ENCODE data around the gene MADD. TPM values are rescaled to one million over a fixed set of nuclear protein-coding genes. Genes with fewer than 3 reads are reported as not detected.

The MADD gene
- total and polyA plus RNA-seq, 2 donors (not counting 1 experiment from before 2014, with no cell fraction given), result 7.0 to 15.4 TPM

GRCh38 chr11:47270331-47271271 is 668 bp downstream of the MADD start:
- peaks cover 25% of the 10 kb centered on the region for H3K79me2 ChIP-seq (ENCODE audit: control insufficient read depth, insufficient read depth, low read length)
- H3K27me3 ChIP-seq (ENCODE audit: control insufficient read depth, insufficient read depth, low read length), result no peaks in the 10 kb centered on the region
- H3K4me3 ChIP-seq (replicated peaks in 1 of 4; ENCODE audit: control extremely low read depth in 1 of 4, insufficient read depth in 1 of 4, low read depth in 3 of 4, low read length in 4 of 4), result peak overlapping the region; percentile 43 to 76 (median 66)
- H3K4me2 ChIP-seq (ENCODE audit: extremely low read depth, insufficient read depth, low read length), result peak overlapping the region; percentile 82
- H3K4me1 ChIP-seq (ENCODE audit: control insufficient read depth, extremely low read depth, insufficient read depth, low read length), result peaks cover 13% of the 10 kb centered on the region
- H3K9ac ChIP-seq (ENCODE audit: insufficient read depth, low read length), result peak overlapping the region; percentile 88
- peak; percentile 58 to 64 for DNase-seq (ENCODE audit: low read depth in 2 of 2)
- peaks cover 4% of the 10 kb centered on the region for H3K36me3 ChIP-seq (ENCODE audit: control insufficient read depth, insufficient read depth, low read length)
- no peaks in the 10 kb centered on the region for H4K20me1 ChIP-seq (ENCODE audit: control insufficient read depth, extremely low read depth, insufficient read depth, low read length)
- H2AFZ ChIP-seq (ENCODE audit: low read length), result no peak overlapping the region
- H3K27ac ChIP-seq (ENCODE audit: insufficient read depth, low read length), result peak overlapping the region; percentile 35
- no peaks in the 10 kb centered on the region for H3K9me3 ChIP-seq (ENCODE audit: control insufficient read depth, insufficient read depth, low read depth, low read length)
- TF ChIP-seq EZH2 (IDR thresholded peaks at IDR 0.05; ENCODE audit: low read length, missing control alignments) (no peak), CTCF (conservative IDR thresholded peaks at IDR 0.05 in 1 of 2, IDR thresholded peaks at IDR 0.05 in 1 of 2; ENCODE audit: low read depth in 1 of 2, low read length in 2 of 2) (no peak)

GRCh38 chr11:47271328-47271727 is 1.4 kb downstream of the MADD start:
- no peak for DNase-seq (ENCODE audit: low read depth in 2 of 2)
- peaks cover 25% of the 10 kb centered on the region for H3K79me2 ChIP-seq (ENCODE audit: control insufficient read depth, insufficient read depth, low read length)
- H3K4me2 ChIP-seq (ENCODE audit: extremely low read depth, insufficient read depth, low read length), result peak overlapping the region; percentile 82
- peak overlapping the region in 3 of 4 experiments; percentile 12 to 76 (median 70) for H3K4me3 ChIP-seq (replicated peaks in 1 of 4; ENCODE audit: control extremely low read depth in 1 of 4, insufficient read depth in 1 of 4, low read depth in 3 of 4, low read length in 4 of 4)
- H3K4me1 ChIP-seq (ENCODE audit: control insufficient read depth, extremely low read depth, insufficient read depth, low read length), result peaks cover 12% of the 10 kb centered on the region
- no peaks in the 10 kb centered on the region for H4K20me1 ChIP-seq (ENCODE audit: control insufficient read depth, extremely low read depth, insufficient read depth, low read length)
- no peak overlapping the region for H2AFZ ChIP-seq (ENCODE audit: low read length)
- no peak overlapping the region for H3K9ac ChIP-seq (ENCODE audit: insufficient read depth, low read length)
- TF ChIP-seq EZH2 (IDR thresholded peaks at IDR 0.05; ENCODE audit: low read length, missing control alignments) (no peak), CTCF (conservative IDR thresholded peaks at IDR 0.05 in 1 of 2, IDR thresholded peaks at IDR 0.05 in 1 of 2; ENCODE audit: low read depth in 1 of 2, low read length in 2 of 2) (no peak)
- H3K9me3 ChIP-seq (ENCODE audit: control insufficient read depth, insufficient read depth, low read depth, low read length), result no peaks in the 10 kb centered on the region
- H3K36me3 ChIP-seq (ENCODE audit: control insufficient read depth, insufficient read depth, low read length), result peaks cover 10% of the 10 kb centered on the region
- H3K27ac ChIP-seq (ENCODE audit: insufficient read depth, low read length), result no peak overlapping the region
- H3K27me3 ChIP-seq (ENCODE audit: control insufficient read depth, insufficient read depth, low read length), result no peaks in the 10 kb centered on the region

- Histone ChIP-seq H3K36me3 (ENCODE audit: control insufficient read depth, insufficient read depth, low read length) (peaks cover 10% of the 10 kb centered on the region), H3K79me2 (ENCODE audit: control insufficient read depth, insufficient read depth, low read length) (peaks cover 25% of the 10 kb centered on the region), H3K27ac (ENCODE audit: insufficient read depth, low read length) (no peak overlapping the region), H2AFZ (ENCODE audit: low read length) (no peak overlapping the region), H3K4me2 (ENCODE audit: extremely low read depth, insufficient read depth, low read length) (no peak overlapping the region), H4K20me1 (ENCODE audit: control insufficient read depth, extremely low read depth, insufficient read depth, low read length) (no peaks in the 10 kb centered on the region), H3K9ac (ENCODE audit: insufficient read depth, low read length) (no peak overlapping the region), H3K4me1 (ENCODE audit: control insufficient read depth, extremely low read depth, insufficient read depth, low read length) (peaks cover 12% of the 10 kb centered on the region), H3K27me3 (ENCODE audit: control insufficient read depth, insufficient read depth, low read length) (no peaks in the 10 kb centered on the region), H3K4me3 (replicated peaks in 1 of 4; ENCODE audit: control extremely low read depth in 1 of 4, insufficient read depth in 1 of 4, low read depth in 3 of 4, low read length in 4 of 4) (no peak overlapping the region), H3K9me3 (ENCODE audit: control insufficient read depth, insufficient read depth, low read depth, low read length) (no peaks in the 10 kb centered on the region)
- TF ChIP-seq EZH2 (IDR thresholded peaks at IDR 0.05; ENCODE audit: low read length, missing control alignments) (no peak), CTCF (conservative IDR thresholded peaks at IDR 0.05 in 1 of 2, IDR thresholded peaks at IDR 0.05 in 1 of 2; ENCODE audit: low read depth in 1 of 2, low read length in 2 of 2) (no peak)
- DNase-seq (ENCODE audit: low read depth in 2 of 2), result no peak
These were observed 2.2 kb downstream of the MADD start for GRCh38 chr11:47271961-47272661.
